Right atrium auricular region (tissue), 2 donors: Measurements from ENCODE around the gene UNKL. TPM values are rescaled to one million over a fixed set of nuclear protein-coding genes. Genes with fewer than 3 reads are reported as not detected.

Source experiments
- DNase-seq: peaks from one replicate; pipeline ENCODE4 v3.0.0-alpha.2; 2019; ENCODE audit warnings: low spot score
- H3K27ac ChIP-seq, 2 donors: fragments of 200-600 bp; sonication (generic); 1 replicate in 1 of 2; 2 replicates in 1 of 2; pipeline ENCODE4 v1.5.1; 2016 to 2019
- H3K27me3 ChIP-seq, 2 donors: fragments of 200-600 bp; sonication (generic); one replicate each; pipeline versions ENCODE4 v1.5.1 to v1.6.0; 2017 to 2019
- H3K36me3 ChIP-seq: fragments of 200-600 bp; sonication (generic); one replicate; pipeline ENCODE4 v1.5.1; 2016
- H3K4me1 ChIP-seq, 2 donors: fragments of 200-600 bp; sonication (generic); one replicate each; pipeline versions ENCODE4 v1.5.1 to v1.6.0; 2017 to 2019
- H3K4me3 ChIP-seq, 2 donors: fragments of 200-600 bp; sonication (generic); 1 replicate in 1 of 2; 2 replicates in 1 of 2; pipeline ENCODE4 v1.5.1; 2017 to 2019; ENCODE audit warnings: mild to moderate bottlenecking in 1 of 2, moderate library complexity in 1 of 2
- H3K9me3 ChIP-seq, 2 donors: fragments of 200-600 bp; sonication (generic); one replicate each; pipeline ENCODE4 v1.5.1; 2019
- CTCF ChIP-seq, 2 donors: fragments of 200-600 bp; sonication (generic); IDR thresholded peaks; one replicate each; pipeline ENCODE4 v1.5.1; 2019; ENCODE audit warnings: antibody characterized with exemption in 2 of 2
- total RNA-seq, 2 donors: library from RNA; depleted of rRNA; stranded (reverse); fragments of >200 nt; gene quantifications; one replicate each; pipeline ENCODE4 v1.1.0, GENCODE V29; 2016

UNKL gene
- total RNA-seq, 2 donors from 2014 or later: 11.0 to 17.6 TPM

GRCh38 chr16:1393613-1394176 is 20.8 kb downstream of the UNKL start:
- Histone ChIP-seq H3K4me3 (no peak overlapping the region), H3K4me1 (no peaks in the 10 kb centered on the region), H3K27ac (no peak overlapping the region), H3K9me3 (no peaks in the 10 kb centered on the region), H3K27me3 (no peaks in the 10 kb centered on the region), H3K36me3 (peaks cover 51% of the 10 kb centered on the region)
- DNase-seq: no peak
- no peak for TF ChIP-seq CTCF (IDR thresholded peaks at IDR 0.05)

- DNase-seq: no peak
- no peak for TF ChIP-seq CTCF (IDR thresholded peaks at IDR 0.05)
- Histone ChIP-seq H3K4me3 (no peak overlapping the region), H3K36me3 (peaks cover 48% of the 10 kb centered on the region), H3K4me1 (no peaks in the 10 kb centered on the region), H3K9me3 (no peaks in the 10 kb centered on the region), H3K27ac (no peak overlapping the region), H3K27me3 (no peaks in the 10 kb centered on the region)
Observed at GRCh38 chr16:1392826-1393225, 21.7 kb downstream of the UNKL start.

- H3K4me3 ChIP-seq: no peak overlapping the region
- H3K27ac ChIP-seq: no peak overlapping the region
- H3K36me3 ChIP-seq: peaks cover 47% of the 10 kb centered on the region
- no peak for DNase-seq
- no peak for TF ChIP-seq CTCF (IDR thresholded peaks at IDR 0.05)
- no peaks in the 10 kb centered on the region for H3K9me3 ChIP-seq
- H3K27me3 ChIP-seq: no peaks in the 10 kb centered on the region
- H3K4me1 ChIP-seq: no peaks in the 10 kb centered on the region
Observed at GRCh38 chr16:1390239-1390779, 24.2 kb downstream of the UNKL start.

- Histone ChIP-seq H3K27ac (no peak overlapping the region), H3K9me3 (no peaks in the 10 kb centered on the region), H3K4me1 (no peaks in the 10 kb centered on the region), H3K36me3 (peaks cover 47% of the 10 kb centered on the region), H3K4me3 (no peak overlapping the region), H3K27me3 (no peaks in the 10 kb centered on the region)
- no peak for DNase-seq
- no peak for TF ChIP-seq CTCF (IDR thresholded peaks at IDR 0.05)
Observed at GRCh38 chr16:1389762-1390161, 24.7 kb downstream of the UNKL start.

- H3K4me3 ChIP-seq: no peak overlapping the region
- DNase-seq: no peak
- H3K27me3 ChIP-seq: no peaks in the 10 kb centered on the region
- no peaks in the 10 kb centered on the region for H3K4me1 ChIP-seq
- H3K36me3 ChIP-seq: peaks cover 42% of the 10 kb centered on the region
- TF ChIP-seq CTCF (IDR thresholded peaks at IDR 0.05): no peak
- H3K9me3 ChIP-seq: no peaks in the 10 kb centered on the region
- H3K27ac ChIP-seq: no peak overlapping the region
Observed at GRCh38 chr16:1387331-1387730, 27.2 kb downstream of the UNKL start.

- Histone ChIP-seq H3K27ac (no peak overlapping the region), H3K4me3 (no peak overlapping the region), H3K27me3 (no peaks in the 10 kb centered on the region), H3K9me3 (no peaks in the 10 kb centered on the region), H3K36me3 (peaks cover 31% of the 10 kb centered on the region), H3K4me1 (no peaks in the 10 kb centered on the region)
- no peak for TF ChIP-seq CTCF (IDR thresholded peaks at IDR 0.05)
- DNase-seq: no peak
Observed at GRCh38 chr16:1385232-1385631, 29.3 kb downstream of the UNKL start.
